Stimulated activated naive CD4-positive, alpha-beta T cell (primary cell): Measurements from ENCODE around the gene CSGALNACT2.
A peak's percentile ranks its signal among the peaks of the same experiment; 100 is the strongest.

Experiments used
- DNase-seq, 6 experiments: peaks; one replicate each; lab custom pipeline; 2025; lab: John Stamatoyannopoulos, UW

CSGALNACT2 gene

GRCh38 chr10:43190289-43190688, 52.0 kb downstream of the CSGALNACT2 start:
- no peak for DNase-seq

- DNase-seq = no peak
Measured at GRCh38 chr10:43190775-43191174, 52.5 kb downstream of the CSGALNACT2 start.

- DNase-seq = no peak
Measured at GRCh38 chr10:43192884-43193283, 54.6 kb downstream of the CSGALNACT2 start.

GRCh38 chr10:43193496-43194080, 55.3 kb downstream of the CSGALNACT2 start:
- DNase-seq = no peak

GRCh38 chr10:43194266-43194665, 56.0 kb downstream of the CSGALNACT2 start:
- DNase-seq = no peak

GRCh38 chr10:43194859-43195258, 56.6 kb downstream of the CSGALNACT2 start:
- no peak for DNase-seq

- DNase-seq = no peak
Measured at GRCh38 chr10:43195557-43195956, 57.3 kb downstream of the CSGALNACT2 start.

- DNase-seq = no peak
Measured at GRCh38 chr10:43196131-43196980, 58.1 kb downstream of the CSGALNACT2 start.

GRCh38 chr10:43196981-43197833, 59.0 kb downstream of the CSGALNACT2 start:
- no peak for DNase-seq

GRCh38 chr10:43197834-43198681, 59.8 kb downstream of the CSGALNACT2 start:
- no peak for DNase-seq

- DNase-seq = no peak
Measured at GRCh38 chr10:43198682-43199005, 60.4 kb downstream of the CSGALNACT2 start.

- no peak for DNase-seq
Measured at GRCh38 chr10:43199088-43199683, 60.9 kb downstream of the CSGALNACT2 start.

GRCh38 chr10:43199684-43200537, 61.7 kb downstream of the CSGALNACT2 start:
- DNase-seq = no peak

- DNase-seq = no peak
Measured at GRCh38 chr10:43200538-43201390, 62.5 kb downstream of the CSGALNACT2 start.

- DNase-seq = no peak
Measured at GRCh38 chr10:43201545-43202131, 63.4 kb downstream of the CSGALNACT2 start.

GRCh38 chr10:43202224-43202656, 64.0 kb downstream of the CSGALNACT2 start:
- DNase-seq = peak in 5 of 6 experiments; percentile 9 to 53 (median 26)

GRCh38 chr10:43202657-43203447, 64.6 kb downstream of the CSGALNACT2 start:
- peak in 3 of 6 experiments; percentile 13 to 39 (median 14) for DNase-seq

- DNase-seq = peak in 2 of 6 experiments; percentile 6 to 12
Measured at GRCh38 chr10:43203448-43204041, 65.3 kb downstream of the CSGALNACT2 start.
